GM18867 (cell line): ENCODE data around the gene DNAJB14.
"Not testable (repeated sequence)": the region's sequence is repeated elsewhere in the genome, so short reads cannot be mapped to it uniquely, and the experiment has no call there.

ENCODE experiments used
- ATAC-seq: cut with Tn5 transposase; IDR thresholded peaks from one replicate; pipeline ENCODE4 v1.9.1; 2021; ENCODE audit warnings: mild to moderate bottlenecking, moderate library complexity; ENCODE audit not compliant: unreplicated experiment

DNAJB14 gene

GRCh38 chr4:99946356-99947189, at the start of gene DNAJB14:
Gene DNAJB14, minus strand, starts transcription at chr4:99946618. Its CDS starts 47 bp downstream, at chr4:99946571.
- ATAC-seq, result peak; percentile 50

DNA sequence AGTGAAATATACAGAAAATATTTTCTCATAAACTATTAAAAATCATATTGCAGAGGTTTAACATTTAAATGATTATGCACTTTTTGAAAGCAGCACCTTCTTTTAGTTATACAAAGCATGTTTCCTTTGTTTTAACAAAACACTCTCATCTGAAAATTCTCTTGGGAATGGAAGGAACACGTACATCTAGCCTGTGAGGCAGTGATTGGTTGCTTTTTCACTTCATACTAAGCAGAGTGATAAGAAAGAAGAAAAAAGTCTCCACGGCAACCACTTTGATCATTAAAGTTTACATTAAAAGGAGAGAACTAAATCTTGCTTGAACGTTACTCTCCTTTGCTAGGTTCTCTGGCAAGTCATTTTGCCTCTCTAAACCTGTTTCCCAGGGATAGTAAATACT, 45.3 kb upstream of the DNAJB14 start:
- no peak for ATAC-seq

GRCh38 chr4:99987681-99988080, 41.3 kb upstream of the DNAJB14 start:
- no peak for ATAC-seq

GRCh38 chr4:99986792-99987191, 40.4 kb upstream of the DNAJB14 start:
- ATAC-seq, result peak; percentile 82

DNA sequence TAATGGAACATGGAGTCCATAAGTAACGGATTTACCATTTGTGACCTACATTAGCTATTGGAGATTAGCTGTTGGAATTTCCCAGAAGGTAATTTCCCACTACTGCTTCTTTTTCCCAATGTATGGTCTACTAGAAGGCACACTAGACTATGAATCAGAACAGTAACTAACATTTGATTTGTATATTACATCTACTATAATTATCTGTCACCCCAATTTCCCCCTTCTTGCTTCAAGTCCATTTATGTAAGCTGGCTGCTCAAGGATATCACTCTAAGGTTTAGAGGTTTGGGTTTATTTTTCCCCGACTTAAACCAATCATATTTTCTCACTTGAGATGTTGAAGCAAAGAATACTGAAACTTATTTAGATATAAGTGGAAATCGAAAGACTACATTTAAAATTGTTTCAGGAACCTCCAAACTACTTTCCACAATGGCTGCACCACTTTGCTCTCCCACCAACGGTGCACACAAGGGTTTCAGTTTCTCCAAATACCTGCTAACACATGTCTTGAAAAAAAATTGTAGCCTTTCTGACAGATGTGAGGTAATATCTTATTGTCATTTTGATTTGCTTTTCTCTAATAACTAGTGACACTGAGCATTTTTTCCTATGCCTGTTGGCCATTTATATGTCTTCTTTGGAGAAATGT, 37.0 kb upstream of the DNAJB14 start:
- ATAC-seq, result peak; percentile 50

DNA sequence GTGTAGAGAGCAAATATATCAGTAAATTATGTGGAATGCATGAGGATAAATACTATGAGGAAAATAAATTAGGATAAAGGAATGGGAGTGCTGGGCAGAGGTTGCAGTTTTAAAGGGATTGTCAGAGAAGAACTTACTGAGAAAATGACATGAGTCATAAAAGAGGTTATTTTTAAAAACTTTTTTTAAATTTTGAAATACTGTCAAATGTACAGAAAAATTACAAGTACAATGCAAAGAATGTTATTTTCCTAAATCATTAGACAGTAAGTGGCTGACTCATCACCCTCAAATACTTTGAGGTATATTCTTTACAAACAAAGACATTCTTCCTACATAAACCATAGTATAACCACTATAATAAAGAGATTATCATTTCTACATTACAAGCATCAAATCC, 33.5 kb upstream of the DNAJB14 start:
- ATAC-seq, result no peak

GRCh38 chr4:99971453-99972111, 25.2 kb upstream of the DNAJB14 start:
- no peak for ATAC-seq

GRCh38 chr4:99968330-99968729, 21.9 kb upstream of the DNAJB14 start:
- ATAC-seq, result no peak

DNA sequence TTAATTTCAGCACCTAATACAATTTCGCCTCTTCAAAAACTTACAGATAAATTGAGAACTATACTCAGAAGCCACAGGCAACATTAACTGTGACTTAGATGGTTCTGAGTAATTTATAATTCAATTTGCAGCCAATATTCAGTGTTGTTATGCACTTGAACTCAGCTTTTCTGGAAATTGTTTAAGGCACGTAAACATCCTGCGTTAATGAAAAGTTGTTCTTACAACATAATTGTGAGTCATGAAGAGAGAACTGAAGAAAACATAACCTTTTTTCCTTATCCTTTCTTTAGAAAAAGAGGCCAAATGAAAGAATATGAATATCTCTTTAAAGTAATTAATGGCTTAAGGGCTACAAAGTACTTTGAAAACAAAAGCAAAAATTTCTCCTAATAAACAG, 20.3 kb upstream of the DNAJB14 start:
- no peak for ATAC-seq

- ATAC-seq, result no peak
These were observed 19.4 kb upstream of the DNAJB14 start for GRCh38 chr4:99965674-99966350.

- no peak for ATAC-seq
These were observed 18.8 kb upstream of the DNAJB14 start for GRCh38 chr4:99965173-99965572.

- ATAC-seq, result no peak
These were observed 15.3 kb upstream of the DNAJB14 start for GRCh38 chr4:99961711-99962110.

DNA sequence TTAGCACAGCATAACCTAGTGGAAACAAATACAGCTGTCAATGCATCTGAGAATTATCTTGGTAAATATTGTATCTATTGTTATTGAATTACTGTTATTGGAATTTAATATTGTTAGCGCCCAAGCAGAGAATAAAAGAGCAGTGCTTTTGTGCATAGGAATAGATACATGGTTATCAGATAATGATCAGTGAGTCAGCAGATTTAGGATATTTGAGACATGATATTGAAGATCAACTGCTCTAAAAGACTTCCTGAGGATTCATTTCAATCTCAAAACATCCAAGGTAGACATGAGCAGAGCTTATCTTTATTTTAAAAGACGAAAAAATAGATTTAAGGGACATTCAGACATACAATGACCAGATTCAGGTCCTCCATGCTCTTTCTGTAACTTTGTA, 14.2 kb upstream of the DNAJB14 start:
- no peak for ATAC-seq

- not testable (repeated sequence) for ATAC-seq
These were observed 11.8 kb upstream of the DNAJB14 start for GRCh38 chr4:99958207-99958606.

DNA sequence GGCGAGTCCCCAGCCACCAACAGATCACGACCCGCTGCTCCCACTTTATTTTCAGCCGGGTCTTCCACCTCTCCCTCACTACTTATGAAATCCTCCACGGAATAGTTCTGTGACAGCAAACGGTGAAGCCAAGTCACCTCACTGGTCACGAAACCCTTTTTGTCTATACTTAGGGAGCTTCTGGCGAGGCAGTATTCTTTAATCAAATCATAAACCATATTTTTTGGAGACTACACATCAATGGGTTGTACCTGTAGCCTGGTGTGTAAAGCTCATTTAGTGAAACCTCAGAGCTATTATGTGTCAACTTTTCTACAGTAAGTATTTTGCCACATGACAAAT, 4.5 kb upstream of the DNAJB14 start:
- no peak for ATAC-seq

GRCh38 chr4:99949999-99950912, 3.8 kb upstream of the DNAJB14 start, which contains the start of gene H2AZ1:
Gene H2AZ1, minus strand, starts transcription at chr4:99950275. Its CDS starts 105 bp downstream, at chr4:99950170.
- peak; percentile 63 for ATAC-seq

DNA sequence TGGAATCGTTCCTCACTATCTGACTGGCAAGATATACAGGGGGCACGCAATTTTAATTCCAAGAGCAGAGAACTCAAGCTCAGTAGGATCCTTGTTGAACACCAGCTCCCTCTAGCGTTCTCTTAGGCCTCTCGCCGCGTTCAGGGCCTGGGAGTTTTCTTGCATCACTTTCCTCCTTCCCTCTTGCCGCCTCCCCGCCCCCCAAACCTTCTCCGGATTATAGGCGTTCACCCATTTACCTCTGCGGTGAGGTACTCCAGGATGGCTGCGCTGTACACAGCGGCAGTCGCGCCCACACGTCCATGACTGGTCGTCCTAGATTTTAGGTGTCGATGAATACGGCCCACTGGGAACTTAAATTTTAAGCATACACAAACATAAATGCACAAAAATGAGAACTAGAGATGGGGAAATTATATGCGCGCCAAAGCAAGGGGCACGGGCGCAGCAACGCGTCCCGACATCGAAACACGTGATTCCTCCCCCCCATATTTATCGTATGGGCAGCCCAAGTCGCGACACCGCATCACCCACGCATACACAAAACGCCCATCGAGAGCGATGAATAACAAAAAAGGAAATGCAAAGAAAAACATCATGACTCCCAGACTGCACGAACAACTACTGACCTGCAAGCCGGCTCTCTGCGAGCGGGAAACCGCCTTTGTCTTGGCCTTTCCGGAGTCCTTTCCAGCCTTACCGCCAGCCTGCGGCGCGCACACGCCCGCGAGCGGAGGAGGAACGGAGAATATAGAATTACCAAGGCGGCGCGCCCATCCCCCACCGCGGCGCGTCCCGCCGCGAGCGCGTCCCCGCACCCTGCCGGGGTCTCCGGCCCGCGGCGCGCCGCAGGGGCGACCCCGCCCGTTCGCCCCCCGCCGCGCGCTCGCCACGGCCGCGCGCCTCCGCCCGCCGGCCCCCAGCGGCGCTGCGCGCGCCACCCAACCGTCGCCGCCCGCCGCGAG, 2.9 kb upstream of the DNAJB14 start:
- ATAC-seq, result peak; percentile 22

GRCh38 chr4:99947608-99948007, 1.2 kb upstream of the DNAJB14 start:
- ATAC-seq, result no peak

DNA sequence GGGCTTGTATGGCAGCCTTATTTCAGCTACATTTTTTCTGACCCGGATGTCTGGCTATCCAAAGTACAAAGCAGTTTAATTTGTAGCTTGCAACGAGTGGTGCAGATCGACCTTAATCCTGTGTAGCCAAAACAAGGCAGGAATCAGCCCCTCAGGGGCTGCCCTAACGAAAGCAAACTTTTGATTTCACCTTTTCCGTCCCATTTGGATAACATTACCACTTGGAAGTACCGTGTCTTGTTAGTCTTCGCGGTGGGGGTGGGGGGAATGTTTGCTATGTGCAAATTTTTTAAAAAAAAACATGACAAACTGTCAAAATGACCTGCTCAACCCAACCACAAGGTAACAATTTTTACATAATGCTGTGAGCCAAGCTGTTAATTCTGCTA, 766 bp upstream of the DNAJB14 start:
- ATAC-seq, result no peak
